ENCODE measurements around the gene FRMD4A.
"Not testable (repeated sequence)": the region's sequence is repeated elsewhere in the genome, so short reads cannot be mapped to it uniquely, and the experiment has no call there.

The FRMD4A gene

DNA sequence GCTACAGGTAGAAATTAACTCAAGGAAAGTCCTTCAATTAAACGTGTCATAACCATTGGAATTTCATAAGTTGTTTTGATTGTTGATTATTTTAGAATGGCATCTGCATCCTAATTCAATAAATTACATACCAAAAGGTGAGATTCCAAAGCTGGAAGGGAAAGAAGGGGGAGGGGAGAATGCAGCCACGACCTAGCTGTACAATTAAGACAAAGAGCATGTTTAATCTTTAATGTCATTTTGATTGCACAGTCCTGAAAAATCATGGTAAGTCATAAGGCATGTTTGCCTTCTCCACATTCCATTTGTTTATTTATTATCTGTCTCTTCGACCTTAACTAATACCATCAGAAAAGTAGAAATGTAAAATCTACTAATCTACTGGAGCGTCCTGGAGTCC lies 358.1 kb downstream of the FRMD4A start:
- Mint-ChIP-seq H3K4me3 (no peak overlapping the region), H3K9me3 (no peaks in the 10 kb centered on the region), H3K27me3 (peaks cover 4% of the 10 kb centered on the region), H3K27ac (no peak overlapping the region), H3K4me1 (no peaks in the 10 kb centered on the region), H3K36me3 (no peaks in the 10 kb centered on the region)
- no peak for ATAC-seq

DNA sequence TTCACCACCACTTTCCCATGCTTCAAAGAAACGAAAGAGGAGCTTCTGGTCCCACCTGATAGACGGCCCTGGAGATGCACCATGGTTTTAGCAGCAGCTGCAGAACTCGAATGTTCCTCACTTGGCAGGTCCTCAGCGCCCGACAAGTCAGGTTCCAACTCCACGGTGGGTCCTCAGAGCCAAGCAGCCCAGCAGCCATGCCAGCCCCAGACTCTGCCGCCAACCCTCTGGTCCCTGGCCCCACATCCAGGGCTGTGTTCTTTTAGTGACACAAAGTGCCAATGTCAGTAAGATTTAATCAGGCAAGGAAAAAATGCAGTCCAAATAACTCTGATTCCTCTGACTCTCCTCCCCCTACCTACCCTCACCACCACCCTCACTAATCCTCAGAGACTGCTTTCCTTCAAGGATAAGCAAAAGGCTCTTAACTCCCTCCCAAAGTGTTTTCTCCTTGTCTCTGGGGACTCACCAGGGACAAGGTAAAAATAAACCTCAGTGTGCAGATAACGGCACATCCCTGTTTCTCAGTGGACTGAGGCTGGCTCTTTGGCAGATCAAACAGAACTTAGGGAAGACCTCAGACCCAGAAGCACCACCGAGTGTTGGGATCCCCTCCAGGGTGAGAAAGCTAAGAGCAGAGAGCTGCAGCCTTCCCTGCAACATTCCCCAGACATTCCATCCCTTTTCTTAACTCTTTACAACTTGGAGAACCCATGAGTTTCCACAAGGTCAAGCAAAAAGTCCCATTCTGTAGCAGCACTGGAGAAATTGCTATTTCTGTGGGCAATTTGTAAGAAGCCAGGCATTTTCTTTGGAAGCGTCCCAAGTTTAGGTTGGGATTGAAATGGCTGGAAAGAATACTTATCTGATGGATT lies 358.9 kb downstream of the FRMD4A start:
- H3K4me1 Mint-ChIP-seq = no peaks in the 10 kb centered on the region
- ATAC-seq = no peak
- H3K27me3 Mint-ChIP-seq = no peaks in the 10 kb centered on the region
- no peaks in the 10 kb centered on the region for H3K9me3 Mint-ChIP-seq
- H3K36me3 Mint-ChIP-seq = no peaks in the 10 kb centered on the region
- H3K4me3 Mint-ChIP-seq = no peak overlapping the region
- no peak overlapping the region for H3K27ac Mint-ChIP-seq

DNA sequence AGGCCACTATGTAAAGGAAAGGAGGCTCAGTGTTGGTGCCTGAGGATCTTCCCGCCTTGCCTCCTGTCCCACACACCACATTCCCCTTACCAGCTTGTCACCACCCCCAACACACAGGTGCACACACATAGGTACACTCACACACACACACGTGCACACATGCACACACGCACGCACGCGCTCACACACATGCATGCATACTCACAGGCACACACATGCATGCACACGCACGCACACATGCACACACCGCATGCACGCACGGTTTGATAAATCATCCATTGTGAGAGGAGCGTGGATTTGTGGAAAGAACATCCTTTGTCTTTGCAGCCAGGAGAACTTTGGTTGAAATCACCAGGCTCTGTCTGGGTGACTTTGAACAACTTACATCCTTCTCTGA lies 359.8 kb downstream of the FRMD4A start:
- Mint-ChIP-seq H3K4me3 (no peak overlapping the region), H3K27ac (no peak overlapping the region), H3K4me1 (no peaks in the 10 kb centered on the region), H3K36me3 (no peaks in the 10 kb centered on the region), H3K9me3 (no peaks in the 10 kb centered on the region), H3K27me3 (no peaks in the 10 kb centered on the region)
- ATAC-seq = no peak

DNA sequence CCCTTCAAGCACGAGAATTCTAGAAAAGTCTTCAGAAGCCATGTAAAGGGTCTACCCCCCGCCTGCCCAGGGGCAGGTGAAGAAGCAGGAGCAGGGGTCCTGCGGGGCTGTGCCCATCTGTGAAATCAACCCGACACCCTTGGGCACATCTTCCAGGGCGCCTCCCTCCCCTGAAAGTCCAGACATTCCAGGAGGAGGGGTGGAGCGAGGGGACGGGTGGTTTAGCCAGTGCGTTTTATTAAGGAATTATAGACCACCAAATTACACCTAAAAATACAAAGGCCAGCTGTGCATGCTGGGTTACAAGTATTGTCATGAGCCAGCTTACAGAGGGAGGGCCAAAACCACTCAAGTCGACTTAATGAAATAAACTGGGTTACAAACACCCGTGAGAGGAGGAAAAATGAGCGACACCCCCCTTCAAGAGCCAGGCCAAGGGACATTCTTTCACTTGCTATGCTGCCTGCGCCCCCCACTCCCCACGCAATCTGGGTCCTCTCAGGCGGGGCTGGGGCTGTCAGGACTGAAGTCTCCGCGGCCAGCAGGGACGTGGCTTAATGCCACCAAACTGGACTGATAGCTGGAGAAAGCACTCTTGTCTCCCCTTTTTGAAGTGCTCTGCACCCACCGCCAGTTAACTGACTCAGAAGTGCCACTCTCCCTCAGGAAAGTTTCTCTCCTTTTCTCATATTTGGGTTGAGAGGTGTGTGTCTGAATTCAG lies 360.3 kb downstream of the FRMD4A start:
- H3K27ac Mint-ChIP-seq = no peak overlapping the region
- H3K27me3 Mint-ChIP-seq = no peaks in the 10 kb centered on the region
- H3K36me3 Mint-ChIP-seq = no peaks in the 10 kb centered on the region
- no peak overlapping the region for H3K4me3 Mint-ChIP-seq
- no peak for ATAC-seq
- H3K4me1 Mint-ChIP-seq = no peaks in the 10 kb centered on the region
- no peaks in the 10 kb centered on the region for H3K9me3 Mint-ChIP-seq

DNA sequence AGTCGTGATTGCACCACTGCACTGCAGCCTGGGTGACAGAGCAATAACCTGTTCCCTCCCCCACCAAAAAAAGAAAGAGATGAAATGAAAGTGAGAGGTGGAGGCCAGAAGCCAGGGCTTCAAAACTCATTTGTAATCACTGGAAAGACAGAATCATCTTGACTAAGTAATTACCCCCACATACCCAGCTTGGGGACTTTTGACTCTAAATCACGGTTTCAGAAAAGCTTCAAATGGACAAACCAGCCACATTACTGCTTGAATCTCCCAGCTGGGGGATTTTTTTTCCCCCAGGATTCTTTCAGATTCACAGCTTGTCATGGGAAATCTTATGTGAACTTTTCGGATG lies 361.0 kb downstream of the FRMD4A start:
- no peaks in the 10 kb centered on the region for H3K27me3 Mint-ChIP-seq
- no peak overlapping the region for H3K4me3 Mint-ChIP-seq
- no peaks in the 10 kb centered on the region for H3K36me3 Mint-ChIP-seq
- no peaks in the 10 kb centered on the region for H3K4me1 Mint-ChIP-seq
- no peaks in the 10 kb centered on the region for H3K9me3 Mint-ChIP-seq
- no peak overlapping the region for H3K27ac Mint-ChIP-seq
- ATAC-seq = no peak

DNA sequence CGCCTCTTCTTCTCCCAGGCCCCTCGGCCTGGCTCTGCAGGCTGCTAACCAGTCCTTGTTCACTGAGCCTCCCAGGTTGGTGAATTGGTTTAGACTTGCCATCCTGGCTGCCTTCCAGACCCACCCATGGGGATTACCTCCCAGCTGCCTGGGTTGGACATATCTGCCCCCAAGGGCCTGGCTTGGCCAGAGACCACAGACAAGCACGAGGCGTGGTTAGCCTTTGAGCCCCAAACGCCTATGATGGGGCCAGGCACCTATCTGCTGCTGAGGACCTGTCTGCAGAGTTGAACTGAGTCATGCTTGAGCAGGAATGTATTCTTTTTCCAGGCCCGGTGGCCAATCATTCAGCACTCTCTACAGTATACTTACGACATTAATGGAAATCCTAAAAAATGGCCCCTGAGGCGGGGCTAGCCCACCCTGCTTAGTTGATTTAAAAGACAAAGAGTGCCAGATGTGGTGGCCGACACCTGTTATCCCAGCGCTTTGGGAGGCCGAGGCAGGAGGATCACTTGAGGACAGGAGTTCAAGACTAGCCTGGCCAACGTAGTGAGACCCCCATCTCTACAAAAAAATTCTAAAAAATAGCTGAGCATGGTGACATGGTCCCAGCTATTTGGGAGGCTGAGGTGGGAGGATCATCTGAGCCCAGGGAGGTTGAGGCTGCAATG lies 361.5 kb downstream of the FRMD4A start:
- no peaks in the 10 kb centered on the region for H3K9me3 Mint-ChIP-seq
- no peak for ATAC-seq
- no peaks in the 10 kb centered on the region for H3K36me3 Mint-ChIP-seq
- H3K27me3 Mint-ChIP-seq = no peaks in the 10 kb centered on the region
- no peaks in the 10 kb centered on the region for H3K4me1 Mint-ChIP-seq
- no peak overlapping the region for H3K27ac Mint-ChIP-seq
- H3K4me3 Mint-ChIP-seq = no peak overlapping the region

DNA sequence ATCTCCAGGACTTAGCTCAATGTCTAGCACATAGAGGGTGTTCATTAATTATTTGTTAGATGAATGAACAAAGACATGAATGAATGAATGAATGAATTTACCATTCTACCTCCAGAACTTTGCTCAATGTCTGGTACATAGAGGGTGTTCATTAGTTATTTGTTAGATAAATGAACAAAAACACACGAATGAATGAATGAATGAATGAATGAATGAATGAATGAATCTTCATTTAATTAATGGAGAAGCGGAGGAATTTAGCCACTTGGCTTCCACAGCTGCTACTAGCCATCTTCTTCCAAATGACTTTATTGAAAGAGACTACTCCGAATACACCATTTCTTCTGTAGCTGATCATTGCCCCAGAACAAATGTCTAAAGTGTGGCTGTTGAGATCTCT lies 368.9 kb downstream of the FRMD4A start:
- ATAC-seq = no peak
- Mint-ChIP-seq H3K4me1 (no peaks in the 10 kb centered on the region), H3K27ac (no peak overlapping the region), H3K36me3 (no peaks in the 10 kb centered on the region), H3K27me3 (peaks cover 9% of the 10 kb centered on the region), H3K9me3 (no peaks in the 10 kb centered on the region), H3K4me3 (no peak overlapping the region)

DNA sequence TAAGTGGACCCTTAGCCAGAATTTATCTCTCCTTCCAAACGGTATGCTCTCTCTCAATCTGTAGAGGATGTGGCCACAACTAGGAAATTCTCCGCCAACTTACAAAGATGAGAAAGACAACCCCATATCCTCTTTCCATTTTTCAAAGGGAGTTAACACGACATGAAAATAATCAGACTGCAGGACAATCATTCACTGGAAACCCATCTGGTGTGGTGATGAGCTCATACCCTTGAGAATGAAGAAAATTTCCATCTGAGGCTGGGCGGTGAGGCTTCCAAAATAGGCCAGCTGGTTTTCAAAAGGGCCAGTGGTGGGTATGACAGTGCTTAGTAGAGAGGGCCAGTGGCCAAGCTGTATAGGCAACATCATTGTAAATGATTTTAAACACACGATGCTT lies 369.6 kb downstream of the FRMD4A start:
- no peaks in the 10 kb centered on the region for H3K4me1 Mint-ChIP-seq
- no peak for ATAC-seq
- H3K27ac Mint-ChIP-seq = no peak overlapping the region
- no peaks in the 10 kb centered on the region for H3K36me3 Mint-ChIP-seq
- H3K9me3 Mint-ChIP-seq = no peaks in the 10 kb centered on the region
- no peak overlapping the region for H3K4me3 Mint-ChIP-seq
- peaks cover 9% of the 10 kb centered on the region for H3K27me3 Mint-ChIP-seq

DNA sequence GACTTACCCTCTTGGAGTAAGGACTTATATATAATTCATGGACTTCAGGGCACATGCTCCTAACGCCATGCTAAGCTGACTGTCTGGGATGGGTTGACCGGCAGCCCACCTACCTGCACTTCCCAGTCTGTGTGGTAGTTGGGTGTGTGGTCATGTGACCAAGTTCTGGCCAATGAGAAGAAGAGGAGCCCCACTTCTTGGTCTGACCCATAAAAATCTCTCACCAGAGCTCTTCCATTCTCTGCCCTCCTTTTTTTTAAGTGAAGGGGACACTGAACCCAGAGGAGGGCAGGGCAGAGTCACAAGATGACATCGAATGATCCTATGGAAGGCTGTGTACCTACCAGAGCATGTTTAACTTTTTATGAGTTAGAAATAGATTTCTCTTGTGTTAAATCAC lies 370.1 kb downstream of the FRMD4A start:
- ATAC-seq = no peak
- H3K9me3 Mint-ChIP-seq = no peaks in the 10 kb centered on the region
- no peak overlapping the region for H3K27ac Mint-ChIP-seq
- peaks cover 9% of the 10 kb centered on the region for H3K27me3 Mint-ChIP-seq
- H3K4me1 Mint-ChIP-seq = no peaks in the 10 kb centered on the region
- no peaks in the 10 kb centered on the region for H3K36me3 Mint-ChIP-seq
- no peak overlapping the region for H3K4me3 Mint-ChIP-seq

DNA sequence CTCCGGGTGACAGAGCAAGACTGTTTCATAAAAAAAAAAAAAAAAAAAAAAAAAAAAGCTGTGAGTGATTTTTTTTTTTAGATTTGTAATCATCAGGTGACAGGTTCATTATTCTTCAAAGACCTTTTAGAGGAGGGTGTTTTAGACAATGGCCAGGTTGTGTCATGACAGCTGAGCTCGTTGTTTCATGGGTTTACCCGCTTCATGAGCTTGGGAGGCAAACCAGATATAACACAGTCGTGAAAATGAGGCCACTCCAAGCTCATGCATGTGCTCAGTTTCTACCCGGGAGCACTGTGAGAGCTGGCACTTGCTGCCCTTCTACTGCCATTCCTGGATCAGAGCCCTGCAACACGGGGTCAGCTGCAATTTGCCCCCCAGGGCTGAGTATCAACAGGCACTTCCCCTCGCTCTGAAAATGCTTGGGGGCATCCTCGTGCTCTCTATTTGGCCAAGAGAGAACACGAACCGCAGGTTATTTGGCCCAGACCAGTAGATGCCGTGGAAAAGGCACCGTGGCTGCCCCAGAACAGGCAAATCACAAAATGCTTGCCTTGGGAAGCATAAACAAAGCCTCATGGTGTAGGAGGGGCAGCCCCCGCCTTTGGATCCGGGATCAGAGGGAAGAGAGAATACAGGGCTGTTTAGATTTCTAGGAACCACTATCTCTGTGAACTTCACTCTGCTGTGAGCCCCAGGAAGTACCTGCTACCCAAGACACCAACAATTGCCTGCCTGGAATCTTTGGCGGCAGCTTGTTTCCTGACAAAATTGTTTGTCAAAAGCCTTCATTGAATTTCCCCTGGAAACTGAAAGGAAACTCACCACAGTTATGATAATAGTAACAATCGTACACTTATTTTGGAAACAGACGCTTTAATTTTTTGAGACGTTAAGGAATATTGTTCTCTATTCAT lies 371.0 kb downstream of the FRMD4A start:
- Mint-ChIP-seq H3K27me3 (peaks cover 9% of the 10 kb centered on the region), H3K27ac (no peak overlapping the region), H3K4me3 (no peak overlapping the region), H3K36me3 (no peaks in the 10 kb centered on the region), H3K4me1 (no peaks in the 10 kb centered on the region), H3K9me3 (no peaks in the 10 kb centered on the region)
- ATAC-seq = no peak

DNA sequence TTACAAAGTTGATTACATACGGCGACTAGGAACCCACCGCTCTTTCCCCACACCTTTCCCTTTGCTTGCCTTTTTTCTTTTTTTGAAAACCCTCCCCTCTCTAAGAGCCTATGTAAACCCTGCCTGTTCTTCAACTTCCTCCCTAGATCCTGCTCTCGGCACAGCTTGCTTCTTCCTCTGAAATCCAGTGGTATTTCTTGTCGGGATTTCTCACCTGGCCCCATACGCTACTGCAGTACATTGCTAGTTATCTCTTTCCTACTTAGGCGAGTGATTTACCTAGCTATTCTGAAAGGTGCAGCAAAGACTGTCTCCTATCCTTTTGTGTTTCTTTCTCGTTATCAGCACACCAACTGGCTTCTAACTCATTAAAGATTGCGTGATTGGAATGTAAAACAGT lies 372.9 kb downstream of the FRMD4A start:
- Mint-ChIP-seq H3K4me1 (no peaks in the 10 kb centered on the region), H3K36me3 (no peaks in the 10 kb centered on the region), H3K4me3 (no peak overlapping the region), H3K9me3 (no peaks in the 10 kb centered on the region), H3K27me3 (peaks cover 9% of the 10 kb centered on the region), H3K27ac (no peak overlapping the region)
- no peak for ATAC-seq

DNA sequence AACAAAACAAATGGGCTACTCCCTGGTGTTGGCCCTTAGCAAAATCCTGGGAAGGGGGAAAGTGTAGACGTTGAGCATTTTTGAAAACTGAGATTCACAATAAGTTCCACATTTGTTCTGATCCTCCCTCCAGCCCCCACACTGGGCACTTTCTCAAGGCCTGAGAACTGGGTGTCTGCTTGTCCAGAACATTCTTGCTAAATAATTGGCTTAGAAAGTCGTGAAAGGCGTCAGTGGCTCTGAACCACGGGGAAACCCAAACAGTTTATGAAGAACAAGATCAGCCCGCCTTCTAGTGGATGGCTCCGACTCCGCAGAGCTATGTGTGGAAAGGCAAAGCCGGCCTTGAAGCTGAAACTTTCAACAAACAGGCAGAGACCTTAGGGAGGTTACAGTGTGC lies 373.9 kb downstream of the FRMD4A start:
- no peak for ATAC-seq
- Mint-ChIP-seq H3K27ac (no peak overlapping the region), H3K36me3 (no peaks in the 10 kb centered on the region), H3K4me1 (no peaks in the 10 kb centered on the region), H3K27me3 (peaks cover 9% of the 10 kb centered on the region), H3K9me3 (no peaks in the 10 kb centered on the region), H3K4me3 (no peak overlapping the region)

DNA sequence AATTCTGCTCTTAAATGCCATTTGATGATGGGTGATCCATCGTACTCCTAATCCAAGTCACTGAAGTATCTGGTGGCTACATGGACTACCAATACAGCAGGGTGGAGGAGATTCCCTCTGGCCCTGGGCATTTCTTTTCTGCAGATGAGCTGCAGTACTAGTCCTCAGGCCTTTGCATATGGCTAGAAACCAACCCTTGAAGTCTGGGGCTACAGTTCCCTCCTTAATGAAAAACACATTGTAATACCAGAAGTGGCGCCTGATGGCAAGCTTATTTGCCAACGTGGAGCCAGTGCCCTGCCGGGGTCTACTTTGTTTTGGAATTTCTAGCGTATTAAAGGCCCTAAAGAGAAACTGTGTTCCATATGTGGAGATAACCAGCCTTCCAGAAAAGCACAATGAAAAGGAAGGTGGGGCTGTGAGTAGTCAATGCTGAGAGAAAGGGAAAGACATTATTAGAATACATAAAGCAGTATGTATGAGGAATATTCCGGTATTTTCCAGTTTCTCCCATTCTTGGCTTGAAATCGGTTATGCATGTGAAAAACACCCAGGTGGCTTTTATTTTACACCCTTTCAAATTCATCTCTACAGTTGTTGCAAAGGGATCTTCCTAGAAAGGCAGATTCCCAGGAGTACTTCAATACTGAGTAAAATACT lies 375.2 kb downstream of the FRMD4A start:
- H3K9me3 Mint-ChIP-seq = peaks cover 8% of the 10 kb centered on the region
- H3K4me3 Mint-ChIP-seq = no peak overlapping the region
- no peak for ATAC-seq
- no peak overlapping the region for H3K27ac Mint-ChIP-seq
- no peaks in the 10 kb centered on the region for H3K4me1 Mint-ChIP-seq
- peaks cover 15% of the 10 kb centered on the region for H3K27me3 Mint-ChIP-seq
- no peaks in the 10 kb centered on the region for H3K36me3 Mint-ChIP-seq

DNA sequence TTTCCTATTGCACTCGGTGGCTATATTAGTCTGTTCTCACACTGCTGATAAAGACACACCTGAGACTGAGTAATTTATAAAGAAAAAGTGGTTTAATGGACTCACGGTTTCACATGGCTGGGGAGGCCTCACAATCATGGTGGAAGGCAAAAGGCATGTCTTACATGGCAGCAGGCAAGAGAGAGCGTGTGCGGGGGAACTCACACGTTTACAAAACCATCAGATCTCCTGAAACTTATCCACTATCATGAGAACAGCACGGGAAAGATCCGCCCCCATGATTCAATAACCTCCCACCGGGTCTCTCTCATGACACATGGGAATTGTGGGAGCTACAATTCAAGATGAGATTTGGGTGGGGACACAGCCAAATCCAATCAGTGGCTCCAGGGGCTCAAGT lies 376.5 kb downstream of the FRMD4A start:
- ATAC-seq, H3K9me3 Mint-ChIP-seq, H3K36me3 Mint-ChIP-seq, H3K4me1 Mint-ChIP-seq, H3K4me3 Mint-ChIP-seq, H3K27ac Mint-ChIP-seq: not testable (repeated sequence)
- H3K27me3 Mint-ChIP-seq = peaks cover 11% of the 10 kb centered on the region
